IPS DF 6.9 (cell line): Measurements from ENCODE around the gene PPM1B.

ENCODE experiments used
- DNase-seq: peaks from one replicate; pipeline ENCODE4 v3.0.0-alpha.2; 2013; ENCODE audit warnings: low read depth, low spot score
- H3K27ac ChIP-seq: one replicate; pipeline ENCODE4 v1.5.1; 2013; ENCODE audit warnings: low read length, control low read depth
- H3K27me3 ChIP-seq: 2 replicates; pipeline ENCODE4 v1.6.1; 2013; ENCODE audit warnings: mild to moderate bottlenecking, low read length; ENCODE audit not compliant: control insufficient read depth, insufficient read depth
- H3K36me3 ChIP-seq: 2 replicates; pipeline ENCODE4 v1.6.1; 2013; ENCODE audit warnings: low read length; ENCODE audit not compliant: control insufficient read depth, insufficient read depth
- H3K4me1 ChIP-seq: 2 replicates; pipeline ENCODE4 v1.6.1; 2013; ENCODE audit warnings: low read length; ENCODE audit not compliant: control insufficient read depth, insufficient read depth
- H3K4me3 ChIP-seq: 2 replicates; pipeline ENCODE4 v1.5.1; 2013; ENCODE audit warnings: mild to moderate bottlenecking, low read length
- H3K9me3 ChIP-seq: 2 replicates; pipeline ENCODE4 v1.6.1; 2013; ENCODE audit warnings: low read length, inconsistent platforms; ENCODE audit not compliant: control insufficient read depth, insufficient read depth
- WGBS: extraction: QIAGEN DNeasy Blood & Tissue Kit; methylation state at CpG from one replicate; pipeline ENCODE4 v1.1.7; 2013; ENCODE audit warnings: mixed read lengths, missing lambda C conversion rate; ENCODE audit not compliant: insufficient read length, insufficient coverage; 5-methylcytosine and 5-hydroxymethylcytosine counted together

Gene PPM1B

GRCh38 chr2:44135771-44136170, 32.9 kb upstream of the PPM1B start:
- Histone ChIP-seq H3K4me3 (no peak overlapping the region), H3K27ac (peak overlapping the region; percentile 33), H3K27me3 (no peaks in the 10 kb centered on the region), H3K9me3 (no peaks in the 10 kb centered on the region), H3K36me3 (no peaks in the 10 kb centered on the region), H3K4me1 (peaks cover 7% of the 10 kb centered on the region; the same call in 1 of the 2 replicates)
- DNase-seq, result no peak
- WGBS, result no CpG with 5 or more reads among the region's 2 CpGs

GRCh38 chr2:44136252-44136651, 32.4 kb upstream of the PPM1B start:
- Histone ChIP-seq H3K36me3 (no peaks in the 10 kb centered on the region), H3K4me1 (peaks cover 7% of the 10 kb centered on the region; the same call in 1 of the 2 replicates), H3K9me3 (no peaks in the 10 kb centered on the region), H3K4me3 (no peak overlapping the region), H3K27ac (peak overlapping the region; percentile 75), H3K27me3 (no peaks in the 10 kb centered on the region)
- DNase-seq, result no peak
- WGBS, result no CpG with 5 or more reads among the region's 3 CpGs

GRCh38 chr2:44137048-44137447, 31.6 kb upstream of the PPM1B start:
- Histone ChIP-seq H3K9me3 (no peaks in the 10 kb centered on the region), H3K4me1 (peaks cover 7% of the 10 kb centered on the region; the same call in 1 of the 2 replicates), H3K4me3 (no peak overlapping the region), H3K27me3 (no peaks in the 10 kb centered on the region), H3K27ac (peak overlapping the region; percentile 75), H3K36me3 (no peaks in the 10 kb centered on the region)
- no CpG with 5 or more reads among the region's 4 CpGs for WGBS
- DNase-seq, result no peak

- Histone ChIP-seq H3K27me3 (no peaks in the 10 kb centered on the region), H3K9me3 (no peaks in the 10 kb centered on the region), H3K4me1 (peaks cover 7% of the 10 kb centered on the region; the same call in 1 of the 2 replicates), H3K36me3 (no peaks in the 10 kb centered on the region), H3K27ac (no peak overlapping the region), H3K4me3 (no peak overlapping the region)
- no peak for DNase-seq
- WGBS, result no CpG with 5 or more reads among the region's 4 CpGs
These were observed 30.7 kb upstream of the PPM1B start for GRCh38 chr2:44137872-44138551.

- no peaks in the 10 kb centered on the region for H3K27me3 ChIP-seq
- H3K9me3 ChIP-seq, result no peaks in the 10 kb centered on the region
- peaks cover 7% of the 10 kb centered on the region; the same call in 1 of the 2 replicates for H3K4me1 ChIP-seq
- WGBS, result no CpG with 5 or more reads among the region's 1 CpG
- DNase-seq, result no peak
- H3K27ac ChIP-seq, result no peak overlapping the region
- no peaks in the 10 kb centered on the region for H3K36me3 ChIP-seq
- no peak overlapping the region for H3K4me3 ChIP-seq
These were observed 28.9 kb upstream of the PPM1B start for GRCh38 chr2:44139741-44140140.

- no peaks in the 10 kb centered on the region for H3K9me3 ChIP-seq
- H3K27ac ChIP-seq, result no peak overlapping the region
- no peak for DNase-seq
- H3K27me3 ChIP-seq, result no peaks in the 10 kb centered on the region
- H3K36me3 ChIP-seq, result no peaks in the 10 kb centered on the region
- H3K4me1 ChIP-seq, result peaks cover 2% of the 10 kb centered on the region; the same call in 1 of the 2 replicates
- no peak overlapping the region for H3K4me3 ChIP-seq
- WGBS, result no CpG with 5 or more reads among the region's 1 CpG
These were observed 26.4 kb upstream of the PPM1B start for GRCh38 chr2:44142306-44142705.

GRCh38 chr2:44143701-44144100, 25.0 kb upstream of the PPM1B start:
- no peaks in the 10 kb centered on the region for H3K27me3 ChIP-seq
- H3K36me3 ChIP-seq, result no peaks in the 10 kb centered on the region
- no peaks in the 10 kb centered on the region for H3K4me1 ChIP-seq
- no peaks in the 10 kb centered on the region for H3K9me3 ChIP-seq
- WGBS, result no CpG with 5 or more reads among the region's 3 CpGs
- DNase-seq, result no peak
- H3K27ac ChIP-seq, result no peak overlapping the region
- H3K4me3 ChIP-seq, result no peak overlapping the region

GRCh38 chr2:44148999-44149398, 19.7 kb upstream of the PPM1B start:
- no peaks in the 10 kb centered on the region for H3K27me3 ChIP-seq
- H3K4me1 ChIP-seq, result no peaks in the 10 kb centered on the region
- H3K4me3 ChIP-seq, result no peak overlapping the region
- no CpG with 5 or more reads among the region's 1 CpG for WGBS
- H3K36me3 ChIP-seq, result no peaks in the 10 kb centered on the region
- DNase-seq, result no peak
- H3K27ac ChIP-seq, result no peak overlapping the region
- no peaks in the 10 kb centered on the region for H3K9me3 ChIP-seq

- Histone ChIP-seq H3K4me3 (no peak overlapping the region), H3K27me3 (no peaks in the 10 kb centered on the region), H3K9me3 (no peaks in the 10 kb centered on the region), H3K36me3 (no peaks in the 10 kb centered on the region), H3K27ac (no peak overlapping the region), H3K4me1 (no peaks in the 10 kb centered on the region)
- WGBS, result no CpG with 5 or more reads among the region's 3 CpGs
- no peak for DNase-seq
These were observed 18.2 kb upstream of the PPM1B start for GRCh38 chr2:44150473-44150872.

- WGBS, result no CpG with 5 or more reads among the region's 8 CpGs
- H3K27ac ChIP-seq, result no peak overlapping the region
These were observed 15.6 kb upstream of the PPM1B start for GRCh38 chr2:44152865-44153669.

More at GRCh38 chr2:44152865-44153669, 15.6 kb upstream of the PPM1B start:
- Histone ChIP-seq H3K4me3 (no peak overlapping the region), H3K27me3 (no peaks in the 10 kb centered on the region), H3K9me3 (no peaks in the 10 kb centered on the region), H3K4me1 (no peaks in the 10 kb centered on the region), H3K36me3 (no peaks in the 10 kb centered on the region)
- no peak for DNase-seq
